ENCODE results near the gene NDUFAF8. TPM values are rescaled to one million over a fixed set of nuclear protein-coding genes. Genes with fewer than 3 reads are reported as not detected.

NDUFAF8 gene
- total and polyA plus RNA-seq, 3 donors from 2014 or later: 61.1 to 63.4 (median 62.5) TPM

DNA sequence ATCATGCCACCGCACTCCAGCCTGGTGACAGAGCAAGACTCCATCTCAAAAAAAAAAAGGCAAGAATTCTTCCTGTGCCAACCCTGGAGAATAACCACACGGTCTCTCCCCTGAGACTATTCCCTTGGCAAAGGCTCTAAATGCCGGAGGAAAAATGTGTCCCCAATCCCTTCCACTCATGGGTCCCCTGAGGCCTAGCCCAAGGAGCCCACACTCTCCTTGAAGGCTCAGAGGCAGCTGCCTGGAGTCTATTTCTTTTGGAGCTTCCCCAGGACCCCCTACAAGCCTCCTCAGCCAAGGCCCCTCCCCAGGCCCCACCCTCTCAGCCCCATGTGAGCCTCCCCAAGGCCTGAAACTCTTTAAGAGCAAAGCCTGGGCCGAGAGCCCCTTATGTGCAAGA, 33.0 kb upstream of the NDUFAF8 start:
- Histone ChIP-seq H3K9me3 (no peaks in the 10 kb centered on the region), H3K27ac (no peak overlapping the region), H3K36me3 (ENCODE audit: low read depth, missing control alignments) (no peaks in the 10 kb centered on the region), H3K4me1 (no peaks in the 10 kb centered on the region), H3K4me3 (no peak overlapping the region), H3K27me3 (no peaks in the 10 kb centered on the region)
- no peak for DNase-seq
- intact Hi-C loops (cut with DNase I; ENCODE audit: low total_unique reads): no loop called here
- TF ChIP-seq, protein P1, sequence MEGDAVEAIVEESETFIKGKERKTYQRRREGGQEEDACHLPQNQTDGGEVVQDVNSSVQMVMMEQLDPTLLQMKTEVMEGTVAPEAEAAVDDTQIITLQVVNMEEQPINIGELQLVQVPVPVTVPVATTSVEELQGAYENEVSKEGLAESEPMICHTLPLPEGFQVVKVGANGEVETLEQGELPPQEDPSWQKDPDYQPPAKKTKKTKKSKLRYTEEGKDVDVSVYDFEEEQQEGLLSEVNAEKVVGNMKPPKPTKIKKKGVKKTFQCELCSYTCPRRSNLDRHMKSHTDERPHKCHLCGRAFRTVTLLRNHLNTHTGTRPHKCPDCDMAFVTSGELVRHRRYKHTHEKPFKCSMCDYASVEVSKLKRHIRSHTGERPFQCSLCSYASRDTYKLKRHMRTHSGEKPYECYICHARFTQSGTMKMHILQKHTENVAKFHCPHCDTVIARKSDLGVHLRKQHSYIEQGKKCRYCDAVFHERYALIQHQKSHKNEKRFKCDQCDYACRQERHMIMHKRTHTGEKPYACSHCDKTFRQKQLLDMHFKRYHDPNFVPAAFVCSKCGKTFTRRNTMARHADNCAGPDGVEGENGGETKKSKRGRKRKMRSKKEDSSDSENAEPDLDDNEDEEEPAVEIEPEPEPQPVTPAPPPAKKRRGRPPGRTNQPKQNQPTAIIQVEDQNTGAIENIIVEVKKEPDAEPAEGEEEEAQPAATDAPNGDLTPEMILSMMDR (IDR thresholded peaks at IDR 0.05): no peak
- no peak for TF ChIP-seq POLR2A (IDR thresholded peaks at IDR 0.05)
- 83 to 97% methylated on average over 3 to 4 of the region's 4 CpGs for WGBS, 2 donors

DNA sequence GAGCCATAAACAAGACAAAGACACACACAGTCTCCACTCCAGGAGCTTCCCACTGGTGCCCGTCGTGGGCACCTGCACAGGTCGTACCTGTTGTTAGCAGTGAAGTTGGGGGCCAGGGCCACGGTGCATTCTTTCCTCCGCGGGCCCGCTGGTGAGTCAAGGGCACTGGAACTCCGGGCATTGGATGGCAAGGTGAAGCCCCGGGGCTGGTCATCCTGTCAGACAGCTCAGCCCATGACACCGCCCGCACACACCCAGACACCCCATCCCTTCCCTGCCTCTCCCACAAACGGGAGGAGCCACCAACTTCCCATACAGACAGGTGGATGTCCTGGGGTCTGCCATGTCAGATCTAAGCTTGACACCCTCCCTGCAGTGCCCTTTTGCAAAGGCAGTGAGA, 32.5 kb upstream of the NDUFAF8 start:
- Histone ChIP-seq H3K9me3 (no peaks in the 10 kb centered on the region), H3K4me3 (no peak overlapping the region), H3K27ac (no peak overlapping the region), H3K4me1 (no peaks in the 10 kb centered on the region), H3K27me3 (no peaks in the 10 kb centered on the region), H3K36me3 (ENCODE audit: low read depth, missing control alignments) (no peaks in the 10 kb centered on the region)
- TF ChIP-seq, protein P1 (IDR thresholded peaks at IDR 0.05): no peak
- no peak for TF ChIP-seq POLR2A (IDR thresholded peaks at IDR 0.05)
- no peak for DNase-seq
- 93 to 96% methylated on average over 10 to 12 of the region's 12 CpGs for WGBS, 2 donors
- intact Hi-C loops (cut with DNase I; ENCODE audit: low total_unique reads): no loop called here

DNA sequence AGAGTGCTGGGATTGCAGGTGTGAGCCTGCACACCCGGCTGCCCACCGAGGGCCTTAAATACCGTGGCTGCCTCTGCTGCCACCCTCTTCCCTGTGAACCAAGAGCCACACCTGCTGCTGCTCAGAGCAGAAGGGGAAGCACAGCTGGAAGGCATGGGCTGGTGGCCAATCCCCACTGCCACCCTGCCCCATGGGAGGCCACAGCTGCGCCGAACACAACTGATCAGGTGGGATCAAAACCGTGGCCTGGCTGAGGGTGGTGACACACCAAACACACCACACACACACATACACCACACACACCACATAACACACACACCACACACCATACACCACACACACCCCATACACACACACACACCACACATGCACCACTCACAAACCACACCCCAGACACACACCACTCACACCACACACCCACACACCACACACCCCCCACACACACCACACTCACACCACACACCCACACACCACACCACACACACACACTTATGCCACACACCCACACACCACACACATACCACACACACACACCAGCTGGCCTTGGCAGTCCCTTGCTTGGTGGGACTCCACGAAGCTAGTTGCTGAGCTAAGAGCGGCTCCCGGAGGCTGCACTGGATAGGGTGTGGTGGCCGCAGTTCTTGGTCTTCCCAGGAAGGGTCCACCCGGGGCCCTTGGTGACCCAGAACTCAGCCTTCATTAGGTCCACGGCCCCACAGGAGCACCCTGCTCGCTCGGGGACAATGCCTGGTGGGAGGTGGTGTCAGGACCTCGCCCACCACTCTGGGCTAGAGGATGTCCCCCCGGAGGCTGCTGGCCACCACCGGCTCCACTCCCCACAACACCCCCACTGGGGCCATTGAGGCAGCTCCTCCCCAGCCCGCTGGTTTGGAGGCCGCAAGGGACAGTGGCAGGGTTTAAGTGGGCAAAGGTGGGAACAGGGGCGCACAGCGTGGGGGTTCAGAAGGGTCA, 31.2 kb upstream of the NDUFAF8 start:
- intact Hi-C loops (cut with DNase I; ENCODE audit: low total_unique reads): no loop called here
- Histone ChIP-seq H3K36me3 (ENCODE audit: low read depth, missing control alignments) (no peaks in the 10 kb centered on the region), H3K4me3 (no peak overlapping the region), H3K4me1 (no peaks in the 10 kb centered on the region), H3K9me3 (no peaks in the 10 kb centered on the region), H3K27ac (no peak overlapping the region), H3K27me3 (no peaks in the 10 kb centered on the region)
- 88 to 97% methylated on average over 7 to 20 of the region's 21 CpGs for WGBS, 2 donors
- TF ChIP-seq, protein P1 (IDR thresholded peaks at IDR 0.05): no peak
- TF ChIP-seq POLR2A (IDR thresholded peaks at IDR 0.05): no peak
- no peak for DNase-seq

DNA sequence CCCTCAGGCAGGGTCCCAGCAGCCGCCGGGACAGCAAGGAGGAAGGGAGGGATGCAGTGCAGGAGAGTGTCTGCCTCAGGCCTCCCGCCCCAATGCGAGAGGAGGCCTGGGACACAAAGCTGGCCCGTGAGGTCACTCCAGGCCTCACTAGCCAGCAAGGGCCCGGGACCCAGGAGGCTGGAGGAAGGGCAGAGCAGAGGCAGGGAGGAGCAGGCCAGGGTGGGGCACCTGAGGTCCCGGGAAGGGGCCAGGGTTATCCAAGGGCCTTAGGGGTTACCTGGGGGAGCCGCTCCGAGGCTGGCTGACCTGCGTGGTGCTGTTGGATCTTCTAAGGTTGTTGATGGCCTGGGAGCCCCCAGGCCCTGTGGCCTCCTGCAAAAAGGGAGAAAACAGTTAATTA, 30.5 kb upstream of the NDUFAF8 start:
- no peak overlapping the region for H3K4me3 ChIP-seq
- no peaks in the 10 kb centered on the region for H3K9me3 ChIP-seq
- H3K36me3 ChIP-seq (ENCODE audit: low read depth, missing control alignments): no peaks in the 10 kb centered on the region
- WGBS, 2 donors: 91 to 92% methylated on average over 10 of the region's 10 CpGs
- DNase-seq: no peak
- TF ChIP-seq, protein P1 (IDR thresholded peaks at IDR 0.05): no peak
- no peak for TF ChIP-seq POLR2A (IDR thresholded peaks at IDR 0.05)
- H3K27me3 ChIP-seq: no peaks in the 10 kb centered on the region
- intact Hi-C loops (cut with DNase I; ENCODE audit: low total_unique reads): no loop called here
- H3K27ac ChIP-seq: no peak overlapping the region
- H3K4me1 ChIP-seq: no peaks in the 10 kb centered on the region
